ENCODE measurements around the gene UQCC2. TPM values are rescaled to one million over a fixed set of nuclear protein-coding genes. Genes with fewer than 3 reads are reported as not detected.

Gene UQCC2
- total RNA-seq, 2 experiments from 2014 or later = 64.9 to 85.3 TPM

DNA sequence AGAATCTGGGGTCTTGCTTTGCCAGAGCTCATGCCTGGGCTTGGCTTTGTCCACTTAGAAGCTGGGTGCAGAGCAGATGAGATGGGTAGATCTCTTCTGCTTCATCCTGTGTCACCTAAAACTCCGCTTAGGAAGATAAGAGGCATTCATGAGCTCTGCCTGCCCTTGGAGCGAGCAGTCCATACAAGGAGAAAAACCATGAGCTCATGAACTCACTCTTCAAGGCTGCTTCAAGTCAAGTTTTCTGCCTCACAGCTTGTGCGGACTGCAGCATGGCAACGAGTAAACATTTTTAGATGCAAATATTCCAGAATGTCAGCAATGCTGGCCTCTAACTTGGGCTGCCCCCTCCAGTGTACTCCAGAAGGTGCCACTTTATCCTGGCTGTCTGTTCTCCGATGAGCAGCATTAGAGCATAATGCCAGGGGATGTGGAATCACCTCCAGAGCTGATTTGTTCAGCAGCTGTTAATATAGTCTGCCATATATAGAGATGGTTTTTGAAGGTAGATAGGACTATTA is 10.7 kb upstream of the UQCC2 start:
- Histone ChIP-seq H3K9me3 (ENCODE audit: low read length) (no peaks in the 10 kb centered on the region), H2AFZ (ENCODE audit: low read length) (no peak overlapping the region), H4K20me1 (ENCODE audit: insufficient read depth, low read length) (no peaks in the 10 kb centered on the region), H3K36me3 (ENCODE audit: insufficient read depth, low read length) (no peaks in the 10 kb centered on the region), H3K4me2 (ENCODE audit: low read length) (no peak overlapping the region), H3K27ac (ENCODE audit: low read depth, low read length, poor library complexity, severe bottlenecking) (no peak overlapping the region), H3K79me2 (ENCODE audit: insufficient read depth, low read depth, low read length) (no peaks in the 10 kb centered on the region), H3K9me2 (ENCODE audit: insufficient read depth, low read length) (no peaks in the 10 kb centered on the region), H3K4me1 (ENCODE audit: insufficient read depth, low read length, poor library complexity, severe bottlenecking) (peaks cover 5% of the 10 kb centered on the region), H3K4me3 (ENCODE audit: low read depth, low read length, poor library complexity, severe bottlenecking) (no peak overlapping the region)
- intact Hi-C loops (cut with micrococcal nuclease; ENCODE audit: unreplicated experiment) = no loop called here
- no peak for DNase-seq (ENCODE audit: low spot score)
- TF ChIP-seq, protein P1, sequence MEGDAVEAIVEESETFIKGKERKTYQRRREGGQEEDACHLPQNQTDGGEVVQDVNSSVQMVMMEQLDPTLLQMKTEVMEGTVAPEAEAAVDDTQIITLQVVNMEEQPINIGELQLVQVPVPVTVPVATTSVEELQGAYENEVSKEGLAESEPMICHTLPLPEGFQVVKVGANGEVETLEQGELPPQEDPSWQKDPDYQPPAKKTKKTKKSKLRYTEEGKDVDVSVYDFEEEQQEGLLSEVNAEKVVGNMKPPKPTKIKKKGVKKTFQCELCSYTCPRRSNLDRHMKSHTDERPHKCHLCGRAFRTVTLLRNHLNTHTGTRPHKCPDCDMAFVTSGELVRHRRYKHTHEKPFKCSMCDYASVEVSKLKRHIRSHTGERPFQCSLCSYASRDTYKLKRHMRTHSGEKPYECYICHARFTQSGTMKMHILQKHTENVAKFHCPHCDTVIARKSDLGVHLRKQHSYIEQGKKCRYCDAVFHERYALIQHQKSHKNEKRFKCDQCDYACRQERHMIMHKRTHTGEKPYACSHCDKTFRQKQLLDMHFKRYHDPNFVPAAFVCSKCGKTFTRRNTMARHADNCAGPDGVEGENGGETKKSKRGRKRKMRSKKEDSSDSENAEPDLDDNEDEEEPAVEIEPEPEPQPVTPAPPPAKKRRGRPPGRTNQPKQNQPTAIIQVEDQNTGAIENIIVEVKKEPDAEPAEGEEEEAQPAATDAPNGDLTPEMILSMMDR (conservative IDR thresholded peaks at IDR 0.05; ENCODE audit: low read length) = no peak
- no peak for TF ChIP-seq EZH2phosphoT487 (IDR thresholded peaks at IDR 0.05; ENCODE audit: borderline replicate concordance, low read depth, low read length)
- ChIA-PET CTCF (ENCODE audit: unreplicated experiment) (interaction anchor here (0.6 kb wide), 1 partner anchor 966 kb away, joined by 3 read pairs; no protein-coding TSS in a partner anchor), POLR2A (interaction anchor here (0.6 kb wide), 1 partner anchor 33 kb away, joined by 3 read pairs; no protein-coding TSS in a partner anchor)
- BruUV-seq (replicated peaks) = no TSS peak

DNA sequence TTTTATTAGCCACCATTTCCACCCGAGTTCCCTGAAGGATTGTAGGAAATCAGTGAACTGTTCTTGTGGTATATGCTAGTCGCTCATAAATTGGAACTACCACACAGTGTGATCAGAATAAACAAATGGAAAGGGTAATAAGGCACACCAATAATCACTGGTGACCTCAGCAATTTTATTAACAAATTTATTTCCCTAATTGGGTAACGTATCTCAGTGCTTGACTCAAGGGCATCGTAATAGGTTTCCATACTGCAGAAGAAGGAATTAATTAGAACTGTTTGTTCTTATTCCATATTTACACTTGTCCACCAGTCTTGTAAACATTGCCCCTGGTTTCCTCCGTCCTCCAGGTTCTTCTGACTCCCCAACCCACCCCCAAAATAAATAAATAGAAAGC is 10.0 kb upstream of the UQCC2 start:
- no peak for DNase-seq (ENCODE audit: low spot score)
- POLR2A ChIA-PET = no interaction called here
- CTCF ChIA-PET (ENCODE audit: unreplicated experiment) = interaction anchor here (0.6 kb wide), 1 partner anchor 12 kb away, joined by 5 read pairs; no protein-coding TSS in a partner anchor
- Histone ChIP-seq H3K27ac (ENCODE audit: low read depth, low read length, poor library complexity, severe bottlenecking) (no peak overlapping the region), H3K4me1 (ENCODE audit: insufficient read depth, low read length, poor library complexity, severe bottlenecking) (peaks cover 5% of the 10 kb centered on the region), H3K4me3 (ENCODE audit: low read depth, low read length, poor library complexity, severe bottlenecking) (no peak overlapping the region), H3K9me2 (ENCODE audit: insufficient read depth, low read length) (no peaks in the 10 kb centered on the region), H3K4me2 (ENCODE audit: low read length) (no peak overlapping the region), H3K36me3 (ENCODE audit: insufficient read depth, low read length) (no peaks in the 10 kb centered on the region), H3K9me3 (ENCODE audit: low read length) (no peaks in the 10 kb centered on the region), H3K79me2 (ENCODE audit: insufficient read depth, low read depth, low read length) (no peaks in the 10 kb centered on the region), H4K20me1 (ENCODE audit: insufficient read depth, low read length) (no peaks in the 10 kb centered on the region), H2AFZ (ENCODE audit: low read length) (no peak overlapping the region)
- BruUV-seq (replicated peaks) = no TSS peak
- intact Hi-C loops (cut with micrococcal nuclease; ENCODE audit: unreplicated experiment) = no loop called here
- TF ChIP-seq, protein P1 (conservative IDR thresholded peaks at IDR 0.05; ENCODE audit: low read length) = no peak
- TF ChIP-seq EZH2phosphoT487 (IDR thresholded peaks at IDR 0.05; ENCODE audit: borderline replicate concordance, low read depth, low read length) = no peak

DNA sequence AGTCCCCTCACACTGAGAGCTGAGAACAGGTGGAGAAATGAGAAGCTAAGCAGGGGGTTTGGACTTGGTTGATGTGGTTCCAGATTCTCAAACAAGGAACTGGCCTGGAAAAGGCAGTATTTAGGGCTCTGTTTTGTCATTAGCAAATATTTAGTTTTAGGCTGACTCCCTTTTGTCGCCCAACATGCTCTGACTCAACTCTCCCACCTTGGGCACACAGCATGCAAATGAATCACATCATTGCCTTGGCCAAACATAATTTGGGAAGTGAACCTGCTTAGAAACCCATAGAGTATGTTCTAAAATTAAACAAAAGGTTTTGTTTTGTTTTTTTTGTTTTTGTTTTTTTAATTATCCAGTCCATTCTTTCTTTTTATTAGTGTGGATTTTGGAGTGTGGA is 9.5 kb upstream of the UQCC2 start:
- BruUV-seq (replicated peaks) = no TSS peak
- Histone ChIP-seq H3K36me3 (ENCODE audit: insufficient read depth, low read length) (no peaks in the 10 kb centered on the region), H3K9me2 (ENCODE audit: insufficient read depth, low read length) (no peaks in the 10 kb centered on the region), H3K4me3 (ENCODE audit: low read depth, low read length, poor library complexity, severe bottlenecking) (no peak overlapping the region), H2AFZ (ENCODE audit: low read length) (no peak overlapping the region), H3K4me2 (ENCODE audit: low read length) (no peak overlapping the region), H3K79me2 (ENCODE audit: insufficient read depth, low read depth, low read length) (no peaks in the 10 kb centered on the region), H3K4me1 (ENCODE audit: insufficient read depth, low read length, poor library complexity, severe bottlenecking) (peaks cover 5% of the 10 kb centered on the region), H3K27ac (ENCODE audit: low read depth, low read length, poor library complexity, severe bottlenecking) (no peak overlapping the region), H4K20me1 (ENCODE audit: insufficient read depth, low read length) (no peaks in the 10 kb centered on the region), H3K9me3 (ENCODE audit: low read length) (no peaks in the 10 kb centered on the region)
- no peak for DNase-seq (ENCODE audit: low spot score)
- intact Hi-C loops (cut with micrococcal nuclease; ENCODE audit: unreplicated experiment) = no loop called here
- TF ChIP-seq EZH2phosphoT487 (IDR thresholded peaks at IDR 0.05; ENCODE audit: borderline replicate concordance, low read depth, low read length) = no peak
- TF ChIP-seq, protein P1 (conservative IDR thresholded peaks at IDR 0.05; ENCODE audit: low read length) = no peak
- POLR2A ChIA-PET = no interaction called here
- CTCF ChIA-PET (ENCODE audit: unreplicated experiment) = interaction anchor here (0.6 kb wide), 1 partner anchor 12 kb away, joined by 5 read pairs; no protein-coding TSS in a partner anchor
